ENCODE results near the gene PPP2R5E.
A peak's percentile ranks its signal among the peaks of the same experiment; 100 is the strongest.

Gene PPP2R5E

GRCh38 chr14:63508033-63508432, 35.1 kb downstream of the PPP2R5E start:
- ChIA-PET POLR2A (ENCODE audit: low non-redundant PET) (no interaction called here), CTCF (no interaction called here)
- TF ChIP-seq CTCF (conservative IDR thresholded peaks at IDR 0.05; ENCODE audit: low read depth): no peak
- DNase-seq (ENCODE audit: low spot score): no peak
- H3K27ac ChIP-seq: no peak overlapping the region

GRCh38 chr14:63504648-63505047, 38.5 kb downstream of the PPP2R5E start:
- H3K27ac ChIP-seq: no peak overlapping the region
- ChIA-PET POLR2A (ENCODE audit: low non-redundant PET) (no interaction called here), CTCF (no interaction called here)
- no peak for TF ChIP-seq CTCF (conservative IDR thresholded peaks at IDR 0.05; ENCODE audit: low read depth)
- DNase-seq (ENCODE audit: low spot score): no peak

GRCh38 chr14:63501429-63501828, 41.7 kb downstream of the PPP2R5E start:
- ChIA-PET CTCF (interaction anchor here (0.5 kb wide), 1 partner anchor 10 kb away, joined by 3 read pairs; no protein-coding TSS in a partner anchor), POLR2A (ENCODE audit: low non-redundant PET) (no interaction called here)
- H3K27ac ChIP-seq: no peak overlapping the region
- no peak for DNase-seq (ENCODE audit: low spot score)
- TF ChIP-seq CTCF (conservative IDR thresholded peaks at IDR 0.05; ENCODE audit: low read depth): no peak

- H3K27ac ChIP-seq: no peak overlapping the region
- CTCF ChIA-PET: interaction anchor here (0.6 kb wide), 1 partner anchor 188 kb away, joined by 3 read pairs; no protein-coding TSS in a partner anchor
- no peak for DNase-seq (ENCODE audit: low spot score)
- POLR2A ChIA-PET (ENCODE audit: low non-redundant PET): no interaction called here
- TF ChIP-seq CTCF (conservative IDR thresholded peaks at IDR 0.05; ENCODE audit: low read depth): no peak
Observed at GRCh38 chr14:63499701-63500250, 43.4 kb downstream of the PPP2R5E start.

GRCh38 chr14:63496837-63497400, 46.3 kb downstream of the PPP2R5E start:
- POLR2A ChIA-PET (ENCODE audit: low non-redundant PET): interaction anchor here (0.6 kb wide), 1 partner anchor 115 kb away, joined by 6 read pairs; no protein-coding TSS in a partner anchor
- no peak for TF ChIP-seq CTCF (conservative IDR thresholded peaks at IDR 0.05; ENCODE audit: low read depth)
- no peak for DNase-seq (ENCODE audit: low spot score)
- H3K27ac ChIP-seq: no peak overlapping the region
- CTCF ChIA-PET: no interaction called here

- peak overlapping the region; percentile 57 for H3K27ac ChIP-seq
- ChIA-PET POLR2A (ENCODE audit: low non-redundant PET) (no interaction called here), CTCF (interaction anchor here (0.6 kb wide), 1 partner anchor 16 kb away, joined by 3 read pairs; no protein-coding TSS in a partner anchor)
- no peak for DNase-seq (ENCODE audit: low spot score)
- TF ChIP-seq CTCF (conservative IDR thresholded peaks at IDR 0.05; ENCODE audit: low read depth): no peak
Observed at GRCh38 chr14:63493246-63493645, 49.9 kb downstream of the PPP2R5E start.

All from RWPE1 (cell line).